ENCODE data around the gene RUFY1. TPM values are rescaled to one million over a fixed set of nuclear protein-coding genes. Genes with fewer than 3 reads are reported as not detected.

Gene RUFY1
- total RNA-seq, 1 experiment from 2014 or later = 40.9 TPM

DNA sequence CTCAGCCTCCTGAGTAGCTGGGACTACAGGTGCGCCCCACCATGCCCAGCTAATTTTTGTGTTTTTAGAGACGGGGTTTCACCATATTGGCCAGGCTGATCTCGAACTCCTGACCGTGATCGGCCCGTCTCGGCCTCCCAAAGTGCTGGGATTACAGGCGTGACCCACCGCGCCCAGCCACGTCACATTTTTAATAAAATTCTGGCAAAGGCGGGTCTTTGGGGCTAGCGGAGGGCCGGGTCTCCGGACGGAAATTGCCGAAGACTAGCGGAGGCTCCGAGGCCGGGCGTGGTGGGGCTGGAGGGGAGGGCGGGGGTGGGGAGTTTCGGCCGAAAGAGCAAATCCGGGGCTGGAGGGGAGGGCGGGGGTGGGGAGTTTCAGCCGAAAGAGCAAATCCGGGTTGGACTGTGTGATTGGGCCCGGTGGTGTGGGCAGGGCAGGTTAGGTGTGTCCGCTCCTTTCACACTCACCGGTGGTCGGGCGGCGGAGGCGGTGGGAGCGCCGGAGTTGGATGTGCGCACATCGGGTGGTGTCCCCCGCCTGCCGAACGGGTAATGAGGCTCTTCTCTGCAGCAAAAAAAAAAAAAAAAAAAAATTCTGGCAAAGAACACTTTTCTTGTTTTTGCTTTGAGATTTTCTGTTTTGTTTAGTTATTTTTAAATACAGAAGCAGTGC is 27.1 kb downstream of the RUFY1 start:
- Histone ChIP-seq H3K9ac (ENCODE audit: low read length) (no peak overlapping the region), H3K79me2 (ENCODE audit: low read length) (peaks cover 27% of the 10 kb centered on the region), H3K4me2 (ENCODE audit: low read depth, low read length, poor library complexity, severe bottlenecking) (no peak overlapping the region), H3K36me3 (ENCODE audit: insufficient read depth, low read length) (peaks cover 57% of the 10 kb centered on the region), H3K4me1 (ENCODE audit: low read length) (no peaks in the 10 kb centered on the region), H3K27me3 (ENCODE audit: low read length) (no peaks in the 10 kb centered on the region), H3K27ac (ENCODE audit: low read length) (no peak overlapping the region), H3K9me2 (replicated peaks; ENCODE audit: insufficient read depth, low read length) (no peaks in the 10 kb centered on the region), H3K4me3 (ENCODE audit: low read length) (no peak overlapping the region), H3K9me3 (ENCODE audit: low read length) (no peaks in the 10 kb centered on the region), H2AFZ (ENCODE audit: low read length) (no peak overlapping the region), H4K20me1 (ENCODE audit: insufficient read depth, low read depth, low read length) (peaks cover 6% of the 10 kb centered on the region; the same call in 1 of the 2 replicates)
- no peak for DNase-seq

DNA sequence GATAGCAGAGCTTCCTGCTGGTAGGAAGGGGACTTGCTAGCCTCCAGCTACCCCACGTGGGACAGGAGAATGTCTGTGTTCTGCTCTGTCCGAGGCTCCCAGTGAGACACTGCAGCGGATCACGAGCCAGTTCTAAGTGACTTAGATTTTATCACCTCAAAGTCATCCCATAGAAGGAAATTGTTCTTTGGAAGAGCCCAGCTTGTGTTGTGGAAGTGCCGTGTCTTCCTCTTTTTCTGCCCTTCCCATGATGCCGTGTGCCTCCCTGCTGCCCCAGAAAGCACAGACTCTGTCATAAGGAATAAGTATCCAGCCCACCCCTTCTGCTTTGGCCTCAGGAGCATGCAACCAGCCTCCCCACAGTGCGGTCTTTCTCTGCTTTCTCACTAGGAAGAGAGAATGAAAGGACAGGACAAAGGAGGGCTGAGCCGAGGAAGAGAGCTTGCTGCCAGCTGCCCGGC is 35.6 kb downstream of the RUFY1 start:
- no peak overlapping the region for H2AFZ ChIP-seq (ENCODE audit: low read length)
- no peaks in the 10 kb centered on the region for H3K27me3 ChIP-seq (ENCODE audit: low read length)
- peaks cover 38% of the 10 kb centered on the region; the same call in 1 of the 2 replicates for H3K36me3 ChIP-seq (ENCODE audit: insufficient read depth, low read length)
- no peaks in the 10 kb centered on the region for H4K20me1 ChIP-seq (ENCODE audit: insufficient read depth, low read depth, low read length)
- no peak overlapping the region for H3K4me3 ChIP-seq (ENCODE audit: low read length)
- no peaks in the 10 kb centered on the region for H3K4me1 ChIP-seq (ENCODE audit: low read length)
- no peak overlapping the region for H3K27ac ChIP-seq (ENCODE audit: low read length)
- no peaks in the 10 kb centered on the region for H3K79me2 ChIP-seq (ENCODE audit: low read length)
- no peak overlapping the region for H3K9ac ChIP-seq (ENCODE audit: low read length)
- no peaks in the 10 kb centered on the region for H3K9me3 ChIP-seq (ENCODE audit: low read length)
- no peak for DNase-seq
- H3K4me2 ChIP-seq (ENCODE audit: low read depth, low read length, poor library complexity, severe bottlenecking) = no peak overlapping the region
- H3K9me2 ChIP-seq (replicated peaks; ENCODE audit: insufficient read depth, low read length) = no peaks in the 10 kb centered on the region

DNA sequence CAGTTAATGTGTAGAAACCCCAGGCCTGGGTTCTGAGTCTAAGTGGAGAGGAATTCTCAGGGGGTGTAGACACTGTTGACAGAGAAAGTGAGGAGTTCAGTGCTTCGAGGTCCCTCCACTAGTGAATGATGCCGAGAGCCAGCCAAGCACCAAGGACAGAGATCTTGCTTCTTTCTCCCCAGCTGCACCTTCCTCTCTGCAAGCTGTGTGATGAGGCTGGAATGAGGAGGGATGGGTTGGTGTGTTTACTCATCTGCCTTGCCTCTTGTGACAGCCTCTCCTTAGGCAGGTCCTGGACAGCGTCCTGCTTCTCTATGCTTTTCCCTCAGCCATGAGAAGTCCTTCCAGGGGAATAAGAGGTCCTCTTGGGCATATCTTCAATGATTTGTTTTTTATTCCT is 37.8 kb downstream of the RUFY1 start:
- no peak for DNase-seq
- Histone ChIP-seq H3K9ac (ENCODE audit: low read length) (no peak overlapping the region), H3K9me2 (replicated peaks; ENCODE audit: insufficient read depth, low read length) (no peaks in the 10 kb centered on the region), H3K27me3 (ENCODE audit: low read length) (no peaks in the 10 kb centered on the region), H3K4me3 (ENCODE audit: low read length) (no peak overlapping the region), H3K79me2 (ENCODE audit: low read length) (no peaks in the 10 kb centered on the region), H3K36me3 (ENCODE audit: insufficient read depth, low read length) (peaks cover 40% of the 10 kb centered on the region; the same call in 1 of the 2 replicates), H3K4me1 (ENCODE audit: low read length) (no peaks in the 10 kb centered on the region), H3K27ac (ENCODE audit: low read length) (no peak overlapping the region), H3K9me3 (ENCODE audit: low read length) (no peaks in the 10 kb centered on the region), H2AFZ (ENCODE audit: low read length) (no peak overlapping the region), H3K4me2 (ENCODE audit: low read depth, low read length, poor library complexity, severe bottlenecking) (no peak overlapping the region), H4K20me1 (ENCODE audit: insufficient read depth, low read depth, low read length) (no peaks in the 10 kb centered on the region)

GRCh38 chr5:179595916-179596315 is 45.6 kb downstream of the RUFY1 start:
- H4K20me1 ChIP-seq (ENCODE audit: insufficient read depth, low read depth, low read length) = no peaks in the 10 kb centered on the region
- no peak for DNase-seq
- no peaks in the 10 kb centered on the region for H3K27me3 ChIP-seq (ENCODE audit: low read length)
- no peak overlapping the region for H2AFZ ChIP-seq (ENCODE audit: low read length)
- H3K9ac ChIP-seq (ENCODE audit: low read length) = no peak overlapping the region
- no peak overlapping the region for H3K27ac ChIP-seq (ENCODE audit: low read length)
- no peak overlapping the region for H3K4me2 ChIP-seq (ENCODE audit: low read depth, low read length, poor library complexity, severe bottlenecking)
- no peak overlapping the region for H3K4me3 ChIP-seq (ENCODE audit: low read length)
- no peaks in the 10 kb centered on the region for H3K9me3 ChIP-seq (ENCODE audit: low read length)
- no peaks in the 10 kb centered on the region for H3K4me1 ChIP-seq (ENCODE audit: low read length)
- H3K9me2 ChIP-seq (replicated peaks; ENCODE audit: insufficient read depth, low read length) = no peaks in the 10 kb centered on the region
- H3K36me3 ChIP-seq (ENCODE audit: insufficient read depth, low read length) = peaks cover 40% of the 10 kb centered on the region
- H3K79me2 ChIP-seq (ENCODE audit: low read length) = no peaks in the 10 kb centered on the region

DNA sequence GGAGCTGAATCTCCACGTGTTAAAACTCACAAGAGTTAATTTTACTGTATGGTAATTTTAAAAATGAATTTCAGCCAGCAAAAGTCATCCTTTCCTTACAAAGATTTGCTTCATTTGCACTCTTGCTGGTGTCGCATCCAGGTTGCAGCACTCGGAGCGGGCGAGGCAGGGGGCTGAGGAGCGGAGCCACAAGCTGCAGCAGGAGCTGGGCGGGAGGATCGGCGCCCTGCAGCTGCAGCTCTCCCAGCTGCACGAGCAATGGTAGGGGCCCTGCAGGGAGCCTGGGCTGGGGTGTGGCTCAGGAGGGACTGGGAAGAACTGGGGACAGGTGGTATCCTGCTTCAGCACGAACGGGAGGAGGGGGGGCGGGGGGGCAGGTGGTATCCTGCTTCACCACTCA is 46.1 kb downstream of the RUFY1 start:
- Histone ChIP-seq H2AFZ (ENCODE audit: low read length) (no peak overlapping the region), H3K9me3 (ENCODE audit: low read length) (no peaks in the 10 kb centered on the region), H3K4me1 (ENCODE audit: low read length) (no peaks in the 10 kb centered on the region), H3K27ac (ENCODE audit: low read length) (no peak overlapping the region), H3K4me3 (ENCODE audit: low read length) (no peak overlapping the region), H3K79me2 (ENCODE audit: low read length) (no peaks in the 10 kb centered on the region), H3K27me3 (ENCODE audit: low read length) (no peaks in the 10 kb centered on the region), H4K20me1 (ENCODE audit: insufficient read depth, low read depth, low read length) (no peaks in the 10 kb centered on the region), H3K4me2 (ENCODE audit: low read depth, low read length, poor library complexity, severe bottlenecking) (no peak overlapping the region), H3K9me2 (replicated peaks; ENCODE audit: insufficient read depth, low read length) (no peaks in the 10 kb centered on the region), H3K36me3 (ENCODE audit: insufficient read depth, low read length) (peaks cover 38% of the 10 kb centered on the region), H3K9ac (ENCODE audit: low read length) (no peak overlapping the region)
- DNase-seq = no peak

- Histone ChIP-seq H3K36me3 (ENCODE audit: insufficient read depth, low read length) (peaks cover 22% of the 10 kb centered on the region), H3K27ac (ENCODE audit: low read length) (no peak overlapping the region), H2AFZ (ENCODE audit: low read length) (no peak overlapping the region), H3K9ac (ENCODE audit: low read length) (no peak overlapping the region), H3K27me3 (ENCODE audit: low read length) (no peaks in the 10 kb centered on the region), H3K4me1 (ENCODE audit: low read length) (no peaks in the 10 kb centered on the region), H3K4me3 (ENCODE audit: low read length) (no peak overlapping the region), H3K9me2 (replicated peaks; ENCODE audit: insufficient read depth, low read length) (no peaks in the 10 kb centered on the region), H4K20me1 (ENCODE audit: insufficient read depth, low read depth, low read length) (no peaks in the 10 kb centered on the region), H3K9me3 (ENCODE audit: low read length) (no peaks in the 10 kb centered on the region), H3K79me2 (ENCODE audit: low read length) (no peaks in the 10 kb centered on the region), H3K4me2 (ENCODE audit: low read depth, low read length, poor library complexity, severe bottlenecking) (no peak overlapping the region)
- DNase-seq = no peak
These were observed 48.7 kb downstream of the RUFY1 start for GRCh38 chr5:179599100-179599499.

DNA sequence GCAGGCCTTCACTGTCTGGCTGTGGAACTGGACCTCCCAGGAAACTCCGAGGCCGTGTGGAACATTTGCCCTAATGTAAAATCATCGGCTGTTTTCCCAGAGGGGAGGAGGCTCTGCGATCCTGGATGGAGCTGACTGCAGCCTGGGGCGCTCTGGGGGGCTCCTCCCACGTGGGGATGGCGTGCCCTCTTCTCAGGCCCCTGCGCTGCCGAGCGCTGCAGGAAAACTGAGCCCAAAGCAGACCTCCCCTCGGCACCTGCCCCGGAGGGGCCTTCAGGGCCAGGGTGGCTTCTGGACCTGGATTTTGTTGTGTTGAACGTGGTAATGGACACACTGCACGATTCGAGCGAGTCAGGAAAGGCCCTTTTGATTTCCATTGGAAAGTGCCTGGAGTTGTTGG is 49.2 kb downstream of the RUFY1 start:
- no peaks in the 10 kb centered on the region for H3K4me1 ChIP-seq (ENCODE audit: low read length)
- no peak overlapping the region for H2AFZ ChIP-seq (ENCODE audit: low read length)
- H3K79me2 ChIP-seq (ENCODE audit: low read length) = no peaks in the 10 kb centered on the region
- H4K20me1 ChIP-seq (ENCODE audit: insufficient read depth, low read depth, low read length) = no peaks in the 10 kb centered on the region
- H3K4me3 ChIP-seq (ENCODE audit: low read length) = no peak overlapping the region
- no peaks in the 10 kb centered on the region for H3K27me3 ChIP-seq (ENCODE audit: low read length)
- no peaks in the 10 kb centered on the region for H3K9me2 ChIP-seq (replicated peaks; ENCODE audit: insufficient read depth, low read length)
- H3K27ac ChIP-seq (ENCODE audit: low read length) = no peak overlapping the region
- DNase-seq = no peak
- H3K9ac ChIP-seq (ENCODE audit: low read length) = no peak overlapping the region
- H3K36me3 ChIP-seq (ENCODE audit: insufficient read depth, low read length) = peaks cover 20% of the 10 kb centered on the region
- no peaks in the 10 kb centered on the region for H3K9me3 ChIP-seq (ENCODE audit: low read length)
- H3K4me2 ChIP-seq (ENCODE audit: low read depth, low read length, poor library complexity, severe bottlenecking) = no peak overlapping the region

DNA sequence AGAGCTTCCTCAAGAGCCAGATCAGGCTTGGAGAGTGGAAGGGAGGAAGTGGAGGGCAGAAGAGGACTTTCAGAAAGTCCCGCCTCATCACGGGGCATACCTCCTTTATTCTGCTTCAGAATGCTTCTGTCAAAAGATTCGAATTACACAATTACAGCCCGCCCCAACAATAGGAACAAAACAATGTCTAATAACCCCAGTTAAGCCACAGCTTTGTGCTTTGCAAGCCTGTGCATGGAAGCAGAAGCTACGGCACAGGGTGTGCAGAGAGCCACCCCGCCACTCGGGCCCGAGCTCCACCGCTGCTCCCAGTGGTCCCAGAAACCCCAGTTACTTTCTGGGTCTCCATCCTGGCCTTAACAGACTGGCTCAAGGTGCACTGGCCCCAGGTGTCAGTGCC is 49.6 kb downstream of the RUFY1 start:
- Histone ChIP-seq H3K4me2 (ENCODE audit: low read depth, low read length, poor library complexity, severe bottlenecking) (no peak overlapping the region), H3K36me3 (ENCODE audit: insufficient read depth, low read length) (peaks cover 16% of the 10 kb centered on the region), H3K9me2 (replicated peaks; ENCODE audit: insufficient read depth, low read length) (no peaks in the 10 kb centered on the region), H3K9ac (ENCODE audit: low read length) (no peak overlapping the region), H3K4me3 (ENCODE audit: low read length) (no peak overlapping the region), H3K27ac (ENCODE audit: low read length) (no peak overlapping the region), H4K20me1 (ENCODE audit: insufficient read depth, low read depth, low read length) (no peaks in the 10 kb centered on the region), H3K79me2 (ENCODE audit: low read length) (no peaks in the 10 kb centered on the region), H2AFZ (ENCODE audit: low read length) (no peak overlapping the region), H3K27me3 (ENCODE audit: low read length) (no peaks in the 10 kb centered on the region), H3K4me1 (ENCODE audit: low read length) (no peaks in the 10 kb centered on the region), H3K9me3 (ENCODE audit: low read length) (no peaks in the 10 kb centered on the region)
- no peak for DNase-seq
